ENCODE data around the gene TMEM256. TPM values are rescaled to one million over a fixed set of nuclear protein-coding genes. Genes with fewer than 3 reads are reported as not detected.
A peak's percentile ranks its signal among the peaks of the same experiment; 100 is the strongest.

Gene TMEM256
- total and polyA plus RNA-seq, 2 experiments from 2014 or later: 85.4 to 117 TPM

GRCh38 chr17:7407082-7407481 is 3.2 kb upstream of the TMEM256 start:
- Histone ChIP-seq H3K27me3 (no peaks in the 10 kb centered on the region), H3K36me3 (no peaks in the 10 kb centered on the region), H3K27ac (no peak overlapping the region), H3K4me1 (ENCODE audit: low read depth) (peaks cover 11% of the 10 kb centered on the region), H3K4me3 (no peak overlapping the region), H3K9me3 (ENCODE audit: low read depth) (no peaks in the 10 kb centered on the region)
- no peak for DNase-seq (ENCODE audit: low read depth in 1 of 2, low spot score in 1 of 2)
- TF ChIP-seq CTCF (IDR thresholded peaks at IDR 0.05; ENCODE audit: low read depth, low read length): no peak

- Histone ChIP-seq H3K27me3 (no peaks in the 10 kb centered on the region), H3K36me3 (no peaks in the 10 kb centered on the region), H3K27ac (no peak overlapping the region), H3K4me1 (ENCODE audit: low read depth) (peaks cover 11% of the 10 kb centered on the region), H3K4me3 (no peak overlapping the region), H3K9me3 (ENCODE audit: low read depth) (no peaks in the 10 kb centered on the region)
- no peak for DNase-seq (ENCODE audit: low read depth in 1 of 2, low spot score in 1 of 2)
- no peak for TF ChIP-seq CTCF (IDR thresholded peaks at IDR 0.05; ENCODE audit: low read depth, low read length)
Observed at GRCh38 chr17:7406235-7406825, 2.4 kb upstream of the TMEM256 start.

- no peaks in the 10 kb centered on the region for H3K27me3 ChIP-seq
- peak overlapping the region; percentile 61 for H3K4me3 ChIP-seq
- peaks cover 11% of the 10 kb centered on the region for H3K4me1 ChIP-seq (ENCODE audit: low read depth)
- no peak for TF ChIP-seq CTCF (IDR thresholded peaks at IDR 0.05; ENCODE audit: low read depth, low read length)
- H3K9me3 ChIP-seq (ENCODE audit: low read depth): no peaks in the 10 kb centered on the region
- no peaks in the 10 kb centered on the region for H3K36me3 ChIP-seq
- DNase-seq (ENCODE audit: low read depth in 1 of 2, low spot score in 1 of 2): peak in 1 of 2 donors; percentile 25
- H3K27ac ChIP-seq: no peak overlapping the region
Observed at GRCh38 chr17:7405350-7406234, 1.7 kb upstream of the TMEM256 start.

GRCh38 chr17:7404737-7405349 is 946 bp upstream of the TMEM256 start:
- H3K36me3 ChIP-seq: no peaks in the 10 kb centered on the region
- no peaks in the 10 kb centered on the region for H3K9me3 ChIP-seq (ENCODE audit: low read depth)
- H3K27ac ChIP-seq: no peak overlapping the region
- peak; percentile 33 to 75 for DNase-seq (ENCODE audit: low read depth in 1 of 2, low spot score in 1 of 2)
- H3K27me3 ChIP-seq: no peaks in the 10 kb centered on the region
- no peak for TF ChIP-seq CTCF (IDR thresholded peaks at IDR 0.05; ENCODE audit: low read depth, low read length)
- H3K4me1 ChIP-seq (ENCODE audit: low read depth): peaks cover 11% of the 10 kb centered on the region
- H3K4me3 ChIP-seq: peak overlapping the region; percentile 61

- H3K36me3 ChIP-seq: no peaks in the 10 kb centered on the region
- H3K9me3 ChIP-seq (ENCODE audit: low read depth): no peaks in the 10 kb centered on the region
- H3K27ac ChIP-seq: peak overlapping the region; percentile 80
- no peak for TF ChIP-seq CTCF (IDR thresholded peaks at IDR 0.05; ENCODE audit: low read depth, low read length)
- H3K27me3 ChIP-seq: no peaks in the 10 kb centered on the region
- peaks cover 11% of the 10 kb centered on the region for H3K4me1 ChIP-seq (ENCODE audit: low read depth)
- DNase-seq (ENCODE audit: low read depth in 1 of 2, low spot score in 1 of 2): no peak
- H3K4me3 ChIP-seq: peak overlapping the region; percentile 53
Observed at GRCh38 chr17:7403727-7403976, 245 bp downstream of the TMEM256 start.

All from cardiac muscle cell (in vitro differentiated cells and primary cell).